Activated T-helper 2 cell treated with anti-CD3 and anti-CD28 coated beads, Interferon-gamma antibody, Interleukin-2, Interleukin-4, amounts not matched to agents 10 μg/mL and 5 μg/mL and 100 μg/mL, durations not matched to agents 14 hours and 24 hours and 36 hours (primary cell): ENCODE data around the gene PGA5. TPM values are rescaled to one million over a fixed set of nuclear protein-coding genes. Genes with fewer than 3 reads are reported as not detected.
"Not testable (repeated sequence)": the region's sequence is repeated elsewhere in the genome, so short reads cannot be mapped to it uniquely, and the experiment has no call there.

Experiments
- DNase-seq: peaks from one replicate; pipeline ENCODE4 v3.0.0; 2021; ENCODE audit warnings: low spot score
- H3K27ac Mint-ChIP-seq: one replicate; pipeline ENCODE4 v1.8.0; 2021; ENCODE audit warnings: mixed read lengths
- H3K27me3 Mint-ChIP-seq: one replicate; pipeline ENCODE4 v1.8.0; 2021; ENCODE audit warnings: low read depth, mixed read lengths
- H3K36me3 Mint-ChIP-seq: one replicate; pipeline ENCODE4 v1.8.0; 2021; ENCODE audit warnings: low read depth, mixed read lengths
- H3K4me1 Mint-ChIP-seq: one replicate; pipeline ENCODE4 v1.8.0; 2021; ENCODE audit warnings: low read depth, mixed read lengths
- H3K4me3 Mint-ChIP-seq: one replicate; pipeline ENCODE4 v1.8.0; 2021; ENCODE audit warnings: low read depth, mild to moderate bottlenecking, moderate library complexity, mixed read lengths
- H3K9me3 Mint-ChIP-seq: one replicate; pipeline ENCODE4 v1.8.0; 2021; ENCODE audit warnings: mixed read lengths
- intact Hi-C: fragments of 100-400 bp; cut with micrococcal nuclease; formaldehyde crosslinking; loops from one replicate; pipeline ENCODE4 v1.15.1; 2023
- total RNA-seq: library from RNA; stranded (reverse); gene quantifications from 2 replicates; pipeline ENCODE4 v1.2.3, GENCODE V29; 2022

PGA5 gene
- total RNA-seq = not detected in 2 replicates

GRCh38 chr11:61240875-61241274 lies at the start of gene PGA5:
Gene PGA5, plus strand, starts transcription at chr11:61241175. Its CDS starts 52 bp downstream, at chr11:61241227.
- DNase-seq, H3K27ac Mint-ChIP-seq, H3K9me3 Mint-ChIP-seq, H3K27me3 Mint-ChIP-seq, H3K4me3 Mint-ChIP-seq, intact Hi-C loops, H3K36me3 Mint-ChIP-seq, H3K4me1 Mint-ChIP-seq: not testable (repeated sequence)

GRCh38 chr11:61193596-61193995 lies 47.4 kb upstream of the PGA5 start:
- no peak overlapping the region for H3K4me3 Mint-ChIP-seq
- H3K36me3 Mint-ChIP-seq = no peaks in the 10 kb centered on the region
- no peak overlapping the region for H3K27ac Mint-ChIP-seq
- H3K4me1 Mint-ChIP-seq = peaks cover 2% of the 10 kb centered on the region
- no peaks in the 10 kb centered on the region for H3K9me3 Mint-ChIP-seq
- peaks cover 20% of the 10 kb centered on the region for H3K27me3 Mint-ChIP-seq
- intact Hi-C loops = no loop called here
- DNase-seq = no peak

- Mint-ChIP-seq H3K27me3 (peaks cover 20% of the 10 kb centered on the region), H3K27ac (no peak overlapping the region), H3K36me3 (no peaks in the 10 kb centered on the region), H3K4me3 (no peak overlapping the region), H3K9me3 (no peaks in the 10 kb centered on the region), H3K4me1 (peaks cover 2% of the 10 kb centered on the region)
- no peak for DNase-seq
- intact Hi-C loops = no loop called here
Measured at GRCh38 chr11:61194169-61194671, 46.8 kb upstream of the PGA5 start.

GRCh38 chr11:61194981-61195695 lies 45.8 kb upstream of the PGA5 start:
- Mint-ChIP-seq H3K36me3 (no peaks in the 10 kb centered on the region), H3K9me3 (no peaks in the 10 kb centered on the region), H3K4me3 (no peak overlapping the region), H3K4me1 (no peaks in the 10 kb centered on the region), H3K27ac (no peak overlapping the region), H3K27me3 (peaks cover 16% of the 10 kb centered on the region)
- no peak for DNase-seq
- intact Hi-C loops = no loop called here

GRCh38 chr11:61195719-61196118 lies 45.3 kb upstream of the PGA5 start:
- no peak for DNase-seq
- Mint-ChIP-seq H3K27me3 (peaks cover 18% of the 10 kb centered on the region), H3K9me3 (no peaks in the 10 kb centered on the region), H3K4me3 (no peak overlapping the region), H3K36me3 (no peaks in the 10 kb centered on the region), H3K4me1 (no peaks in the 10 kb centered on the region), H3K27ac (no peak overlapping the region)
- intact Hi-C loops = no loop called here

GRCh38 chr11:61198361-61198760 lies 42.6 kb upstream of the PGA5 start:
- peaks cover 11% of the 10 kb centered on the region for H3K27me3 Mint-ChIP-seq
- no peak for DNase-seq
- no peaks in the 10 kb centered on the region for H3K4me1 Mint-ChIP-seq
- H3K27ac Mint-ChIP-seq = no peak overlapping the region
- intact Hi-C loops = no loop called here
- no peaks in the 10 kb centered on the region for H3K9me3 Mint-ChIP-seq
- H3K4me3 Mint-ChIP-seq = no peak overlapping the region
- no peaks in the 10 kb centered on the region for H3K36me3 Mint-ChIP-seq

GRCh38 chr11:61198948-61199523 lies 41.9 kb upstream of the PGA5 start:
- Mint-ChIP-seq H3K27me3 (peaks cover 11% of the 10 kb centered on the region), H3K36me3 (no peaks in the 10 kb centered on the region), H3K4me3 (no peak overlapping the region), H3K4me1 (no peaks in the 10 kb centered on the region), H3K9me3 (no peaks in the 10 kb centered on the region), H3K27ac (no peak overlapping the region)
- no peak for DNase-seq
- intact Hi-C loops = no loop called here

GRCh38 chr11:61201476-61201875 lies 39.5 kb upstream of the PGA5 start:
- H3K36me3 Mint-ChIP-seq = no peaks in the 10 kb centered on the region
- H3K9me3 Mint-ChIP-seq = no peaks in the 10 kb centered on the region
- no peaks in the 10 kb centered on the region for H3K4me1 Mint-ChIP-seq
- H3K27ac Mint-ChIP-seq = no peak overlapping the region
- H3K27me3 Mint-ChIP-seq = peaks cover 12% of the 10 kb centered on the region
- intact Hi-C loops = no loop called here
- H3K4me3 Mint-ChIP-seq = no peak overlapping the region
- DNase-seq = no peak

GRCh38 chr11:61202950-61203746 lies 37.8 kb upstream of the PGA5 start, which contains the start of gene PGA3:
Gene PGA3, plus strand, starts transcription at chr11:61203515. Its CDS starts 50 bp downstream, at chr11:61203565.
- H3K9me3 Mint-ChIP-seq, H3K4me1 Mint-ChIP-seq, H3K36me3 Mint-ChIP-seq, H3K4me3 Mint-ChIP-seq, DNase-seq, H3K27ac Mint-ChIP-seq, intact Hi-C loops: not testable (repeated sequence)
- H3K27me3 Mint-ChIP-seq = peaks cover 12% of the 10 kb centered on the region

- intact Hi-C loops, H3K36me3 Mint-ChIP-seq, H3K4me3 Mint-ChIP-seq, H3K27ac Mint-ChIP-seq, H3K4me1 Mint-ChIP-seq, H3K9me3 Mint-ChIP-seq, DNase-seq: not testable (repeated sequence)
- H3K27me3 Mint-ChIP-seq = peaks cover 12% of the 10 kb centered on the region
Measured at GRCh38 chr11:61203873-61204272, 37.1 kb upstream of the PGA5 start.

GRCh38 chr11:61204502-61205059 lies 36.4 kb upstream of the PGA5 start:
- H3K36me3 Mint-ChIP-seq, H3K27ac Mint-ChIP-seq, H3K4me1 Mint-ChIP-seq, DNase-seq, H3K4me3 Mint-ChIP-seq, intact Hi-C loops, H3K9me3 Mint-ChIP-seq: not testable (repeated sequence)
- peaks cover 12% of the 10 kb centered on the region for H3K27me3 Mint-ChIP-seq

GRCh38 chr11:61207636-61208310 lies 33.2 kb upstream of the PGA5 start:
- H3K27me3 Mint-ChIP-seq, H3K4me3 Mint-ChIP-seq, H3K4me1 Mint-ChIP-seq, H3K27ac Mint-ChIP-seq, H3K36me3 Mint-ChIP-seq, H3K9me3 Mint-ChIP-seq, intact Hi-C loops, DNase-seq: not testable (repeated sequence)
